ENCODE measurements around the gene EIF4H. TPM values are rescaled to one million over a fixed set of nuclear protein-coding genes. Genes with fewer than 3 reads are reported as not detected.

The EIF4H gene
- total RNA-seq, 1 donor from 2014 or later = 214 TPM

- H3K4me3 Mint-ChIP-seq = no peak overlapping the region
- H3K27ac ChIP-seq = no peak overlapping the region
- H3K27me3 Mint-ChIP-seq (ENCODE audit: insufficient read depth, low read depth) = peaks cover 3% of the 10 kb centered on the region
- H3K27me3 ChIP-seq = no peaks in the 10 kb centered on the region
- H3K36me3 Mint-ChIP-seq = peaks cover 29% of the 10 kb centered on the region
- TF ChIP-seq, protein P1, sequence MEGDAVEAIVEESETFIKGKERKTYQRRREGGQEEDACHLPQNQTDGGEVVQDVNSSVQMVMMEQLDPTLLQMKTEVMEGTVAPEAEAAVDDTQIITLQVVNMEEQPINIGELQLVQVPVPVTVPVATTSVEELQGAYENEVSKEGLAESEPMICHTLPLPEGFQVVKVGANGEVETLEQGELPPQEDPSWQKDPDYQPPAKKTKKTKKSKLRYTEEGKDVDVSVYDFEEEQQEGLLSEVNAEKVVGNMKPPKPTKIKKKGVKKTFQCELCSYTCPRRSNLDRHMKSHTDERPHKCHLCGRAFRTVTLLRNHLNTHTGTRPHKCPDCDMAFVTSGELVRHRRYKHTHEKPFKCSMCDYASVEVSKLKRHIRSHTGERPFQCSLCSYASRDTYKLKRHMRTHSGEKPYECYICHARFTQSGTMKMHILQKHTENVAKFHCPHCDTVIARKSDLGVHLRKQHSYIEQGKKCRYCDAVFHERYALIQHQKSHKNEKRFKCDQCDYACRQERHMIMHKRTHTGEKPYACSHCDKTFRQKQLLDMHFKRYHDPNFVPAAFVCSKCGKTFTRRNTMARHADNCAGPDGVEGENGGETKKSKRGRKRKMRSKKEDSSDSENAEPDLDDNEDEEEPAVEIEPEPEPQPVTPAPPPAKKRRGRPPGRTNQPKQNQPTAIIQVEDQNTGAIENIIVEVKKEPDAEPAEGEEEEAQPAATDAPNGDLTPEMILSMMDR (IDR thresholded peaks at IDR 0.05) = no peak
- no peak for TF ChIP-seq EZH2 (IDR thresholded peaks at IDR 0.05)
- no peak for TF ChIP-seq EZH2phosphoT487 (IDR thresholded peaks at IDR 0.05)
- no peak for DNase-seq (ENCODE audit: low spot score)
- no peak overlapping the region for H3K27ac Mint-ChIP-seq
- no peak overlapping the region for H3K4me3 ChIP-seq
- no peak overlapping the region for H3K9ac ChIP-seq
- no peaks in the 10 kb centered on the region for H3K9me3 ChIP-seq (ENCODE audit: low read depth)
- H4K20me1 ChIP-seq (ENCODE audit: low read depth) = no peaks in the 10 kb centered on the region
- H3K4me1 Mint-ChIP-seq = no peaks in the 10 kb centered on the region
- no peaks in the 10 kb centered on the region for H3K4me1 ChIP-seq
- no peaks in the 10 kb centered on the region for H3F3A ChIP-seq (ENCODE audit: low read depth)
- H2AFZ ChIP-seq (replicated peaks) = no peak overlapping the region
- no peaks in the 10 kb centered on the region for H3K79me2 ChIP-seq (ENCODE audit: low read depth)
- no peaks in the 10 kb centered on the region for H3K9me3 Mint-ChIP-seq
- H3K36me3 ChIP-seq = peaks cover 4% of the 10 kb centered on the region
- H3K4me2 ChIP-seq = no peak overlapping the region
Observed at GRCh38 chr7:74235518-74236268, 61.5 kb downstream of the EIF4H start.

DNA sequence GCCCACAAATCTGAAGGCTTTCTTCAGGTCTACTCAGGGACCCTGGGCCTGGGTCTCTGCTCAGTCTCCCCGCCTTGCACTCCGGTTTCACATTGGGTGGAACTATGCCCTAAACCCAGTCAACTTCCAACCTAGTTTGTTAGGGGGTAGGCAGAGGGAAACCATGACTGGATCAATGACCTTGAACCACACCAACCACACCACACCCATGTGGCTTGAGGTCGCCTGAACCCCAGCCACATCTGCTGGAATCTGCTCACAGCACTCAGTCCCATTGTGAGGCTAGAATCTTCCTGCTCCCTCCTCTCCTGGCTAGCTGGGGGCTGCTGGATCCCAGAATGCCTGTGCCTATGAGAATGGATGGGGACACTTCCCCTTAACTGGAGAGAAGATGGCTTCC is 62.1 kb downstream of the EIF4H start:
- Mint-ChIP-seq H3K27me3 (ENCODE audit: insufficient read depth, low read depth) (peaks cover 3% of the 10 kb centered on the region), H3K9me3 (no peaks in the 10 kb centered on the region), H3K36me3 (peaks cover 27% of the 10 kb centered on the region), H3K4me3 (no peak overlapping the region), H3K27ac (no peak overlapping the region), H3K4me1 (peaks cover 1% of the 10 kb centered on the region)
- TF ChIP-seq EZH2 (IDR thresholded peaks at IDR 0.05) = no peak
- TF ChIP-seq, protein P1 (IDR thresholded peaks at IDR 0.05) = no peak
- no peak for TF ChIP-seq EZH2phosphoT487 (IDR thresholded peaks at IDR 0.05)
- Histone ChIP-seq H3K36me3 (no peaks in the 10 kb centered on the region), H3K4me1 (no peaks in the 10 kb centered on the region), H3K4me3 (no peak overlapping the region), H3K27me3 (no peaks in the 10 kb centered on the region), H3K9ac (no peak overlapping the region), H4K20me1 (ENCODE audit: low read depth) (peaks cover 4% of the 10 kb centered on the region), H2AFZ (replicated peaks) (no peak overlapping the region), H3K79me2 (ENCODE audit: low read depth) (no peaks in the 10 kb centered on the region), H3K4me2 (no peak overlapping the region), H3K9me3 (ENCODE audit: low read depth) (no peaks in the 10 kb centered on the region), H3F3A (ENCODE audit: low read depth) (no peaks in the 10 kb centered on the region), H3K27ac (no peak overlapping the region)
- no peak for DNase-seq (ENCODE audit: low spot score)

GRCh38 chr7:74240482-74240881 is 66.3 kb downstream of the EIF4H start:
- H3F3A ChIP-seq (ENCODE audit: low read depth) = no peaks in the 10 kb centered on the region
- no peak overlapping the region for H3K4me3 ChIP-seq
- Mint-ChIP-seq H3K9me3 (no peaks in the 10 kb centered on the region), H3K4me3 (no peak overlapping the region), H3K36me3 (peaks cover 25% of the 10 kb centered on the region), H3K27me3 (ENCODE audit: insufficient read depth, low read depth) (peaks cover 10% of the 10 kb centered on the region), H3K27ac (no peak overlapping the region), H3K4me1 (peaks cover 2% of the 10 kb centered on the region)
- no peak overlapping the region for H2AFZ ChIP-seq (replicated peaks)
- no peaks in the 10 kb centered on the region for H3K36me3 ChIP-seq
- no peaks in the 10 kb centered on the region for H3K9me3 ChIP-seq (ENCODE audit: low read depth)
- H3K27me3 ChIP-seq = no peaks in the 10 kb centered on the region
- TF ChIP-seq EZH2 (IDR thresholded peaks at IDR 0.05) (no peak), EZH2phosphoT487 (IDR thresholded peaks at IDR 0.05) (no peak)
- TF ChIP-seq, protein P1 (IDR thresholded peaks at IDR 0.05) = no peak
- DNase-seq (ENCODE audit: low spot score) = no peak
- peaks cover 26% of the 10 kb centered on the region for H4K20me1 ChIP-seq (ENCODE audit: low read depth)
- H3K27ac ChIP-seq = no peak overlapping the region
- no peaks in the 10 kb centered on the region for H3K79me2 ChIP-seq (ENCODE audit: low read depth)
- H3K4me2 ChIP-seq = no peak overlapping the region
- H3K4me1 ChIP-seq = no peaks in the 10 kb centered on the region
- H3K9ac ChIP-seq = no peak overlapping the region
